ENCODE measurements around the gene EEF2K.

Gene EEF2K

DNA sequence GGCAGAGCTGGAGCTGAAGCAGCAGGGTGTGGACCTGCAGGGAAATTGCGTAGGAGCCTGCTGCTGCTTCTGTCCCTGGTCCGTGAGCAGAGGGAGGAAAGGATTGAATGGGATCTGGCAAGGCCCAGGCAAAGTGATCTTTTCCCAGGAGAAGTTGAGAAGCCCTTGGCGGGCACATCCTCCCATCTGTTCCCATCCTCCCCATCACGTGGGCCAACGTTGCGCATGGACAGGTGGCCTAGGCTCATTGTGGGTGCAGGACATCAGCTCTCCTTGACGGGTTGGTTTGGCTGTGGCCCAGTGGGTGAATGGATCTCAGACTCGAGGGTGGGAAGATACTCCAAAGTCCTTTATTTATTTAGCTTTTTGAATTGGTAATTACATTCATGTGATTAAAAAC is 61.7 kb downstream of the EEF2K start:
- Histone ChIP-seq H3K36me3 (ENCODE audit: control insufficient read depth, insufficient read depth, low read length) (peaks cover 13% of the 10 kb centered on the region), H3K4me3 (ENCODE audit: low read length) (no peak overlapping the region), H3K9me3 (ENCODE audit: control insufficient read depth, low read length) (no peaks in the 10 kb centered on the region), H3K27me3 (ENCODE audit: control insufficient read depth, insufficient read depth, low read length) (no peaks in the 10 kb centered on the region), H3K4me1 (ENCODE audit: control insufficient read depth, insufficient read depth, low read length) (no peaks in the 10 kb centered on the region), H3K9ac (ENCODE audit: low read length) (no peak overlapping the region)

DNA sequence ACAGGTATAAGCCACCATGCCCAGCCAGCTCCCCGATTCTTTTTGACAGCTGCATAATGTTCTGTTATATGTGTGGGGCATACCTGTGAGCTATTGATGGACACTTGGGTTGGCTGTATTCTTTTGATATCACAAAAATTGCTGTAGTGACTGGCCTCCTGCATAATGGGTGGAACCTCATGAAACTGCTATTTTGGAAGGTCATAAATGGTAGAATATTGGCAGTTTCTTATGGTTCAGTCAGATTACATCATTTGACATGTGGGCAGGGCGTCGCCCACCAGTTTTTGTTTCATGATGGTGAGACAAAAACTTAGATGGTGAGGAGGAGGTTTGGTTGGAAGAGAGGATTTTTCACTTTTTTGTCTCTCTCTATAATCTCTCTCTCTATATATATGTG is 64.4 kb downstream of the EEF2K start:
- Histone ChIP-seq H3K4me1 (ENCODE audit: control insufficient read depth, insufficient read depth, low read length) (no peaks in the 10 kb centered on the region), H3K4me3 (ENCODE audit: low read length) (no peak overlapping the region), H3K9ac (ENCODE audit: low read length) (no peak overlapping the region), H3K27me3 (ENCODE audit: control insufficient read depth, insufficient read depth, low read length) (no peaks in the 10 kb centered on the region), H3K9me3 (ENCODE audit: control insufficient read depth, low read length) (no peaks in the 10 kb centered on the region), H3K36me3 (ENCODE audit: control insufficient read depth, insufficient read depth, low read length) (peaks cover 14% of the 10 kb centered on the region)

DNA sequence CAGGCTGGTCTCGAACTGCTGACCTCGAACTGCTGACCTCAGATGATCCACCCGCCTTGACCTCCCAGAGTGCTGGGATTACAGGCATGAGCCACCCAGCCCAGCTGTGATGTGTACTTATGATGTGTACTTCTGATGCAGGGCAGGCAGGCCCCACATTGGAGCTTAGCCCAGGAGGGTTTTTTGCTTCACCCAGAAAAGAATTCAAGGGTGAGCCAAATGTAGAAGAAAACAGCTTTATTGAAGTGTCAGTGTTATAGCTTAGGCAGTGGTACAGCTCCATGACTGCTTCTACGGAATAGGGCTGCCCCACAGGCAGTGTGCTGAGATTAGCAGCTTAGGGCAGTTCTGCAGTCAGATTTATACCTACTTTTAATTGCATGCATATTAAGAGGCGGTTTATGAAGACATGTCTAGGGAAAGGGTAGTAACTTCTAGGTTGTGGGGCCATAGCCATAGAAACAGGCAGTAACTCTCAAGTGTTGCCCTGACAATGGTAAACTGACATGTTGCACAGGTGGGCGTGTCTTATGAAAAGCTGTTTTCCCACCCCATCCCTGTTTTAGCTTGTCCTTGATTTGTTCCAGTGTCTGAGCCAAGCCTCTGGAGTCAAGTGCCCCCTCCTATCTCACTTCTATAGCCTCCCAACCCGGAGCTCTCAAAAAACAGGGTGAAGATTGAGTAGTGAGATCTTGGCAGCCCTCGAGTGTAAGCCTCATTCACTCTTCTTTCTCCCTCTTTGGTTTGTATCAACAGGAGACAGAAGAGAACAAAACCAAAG is 67.0 kb downstream of the EEF2K start:
- Histone ChIP-seq H3K36me3 (ENCODE audit: control insufficient read depth, insufficient read depth, low read length) (peaks cover 9% of the 10 kb centered on the region), H3K27me3 (ENCODE audit: control insufficient read depth, insufficient read depth, low read length) (no peaks in the 10 kb centered on the region), H3K4me3 (ENCODE audit: low read length) (no peak overlapping the region), H3K9ac (ENCODE audit: low read length) (no peak overlapping the region), H3K4me1 (ENCODE audit: control insufficient read depth, insufficient read depth, low read length) (peaks cover 11% of the 10 kb centered on the region), H3K9me3 (ENCODE audit: control insufficient read depth, low read length) (no peaks in the 10 kb centered on the region)

DNA sequence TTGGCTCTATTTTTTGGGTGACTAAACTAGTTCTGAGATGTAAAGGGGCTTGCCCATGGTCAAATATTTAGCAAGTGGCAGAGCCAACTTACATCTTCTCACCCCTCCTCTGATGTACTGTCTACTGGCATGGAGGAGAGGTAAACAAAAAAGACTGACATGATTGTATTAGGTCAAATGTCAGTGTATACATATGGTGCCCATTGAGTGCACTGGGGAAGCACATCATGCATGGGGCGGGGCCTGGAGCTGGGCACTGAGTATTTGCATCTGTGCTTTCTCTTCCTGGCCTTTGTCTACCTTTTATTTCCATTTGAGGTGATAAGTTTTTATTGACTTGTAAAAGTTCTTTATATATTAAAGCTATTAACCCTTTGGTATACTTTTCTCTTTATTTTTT is 68.8 kb downstream of the EEF2K start:
- no peaks in the 10 kb centered on the region for H3K27me3 ChIP-seq (ENCODE audit: control insufficient read depth, insufficient read depth, low read length)
- peaks cover 9% of the 10 kb centered on the region for H3K36me3 ChIP-seq (ENCODE audit: control insufficient read depth, insufficient read depth, low read length)
- no peak overlapping the region for H3K4me3 ChIP-seq (ENCODE audit: low read length)

DNA sequence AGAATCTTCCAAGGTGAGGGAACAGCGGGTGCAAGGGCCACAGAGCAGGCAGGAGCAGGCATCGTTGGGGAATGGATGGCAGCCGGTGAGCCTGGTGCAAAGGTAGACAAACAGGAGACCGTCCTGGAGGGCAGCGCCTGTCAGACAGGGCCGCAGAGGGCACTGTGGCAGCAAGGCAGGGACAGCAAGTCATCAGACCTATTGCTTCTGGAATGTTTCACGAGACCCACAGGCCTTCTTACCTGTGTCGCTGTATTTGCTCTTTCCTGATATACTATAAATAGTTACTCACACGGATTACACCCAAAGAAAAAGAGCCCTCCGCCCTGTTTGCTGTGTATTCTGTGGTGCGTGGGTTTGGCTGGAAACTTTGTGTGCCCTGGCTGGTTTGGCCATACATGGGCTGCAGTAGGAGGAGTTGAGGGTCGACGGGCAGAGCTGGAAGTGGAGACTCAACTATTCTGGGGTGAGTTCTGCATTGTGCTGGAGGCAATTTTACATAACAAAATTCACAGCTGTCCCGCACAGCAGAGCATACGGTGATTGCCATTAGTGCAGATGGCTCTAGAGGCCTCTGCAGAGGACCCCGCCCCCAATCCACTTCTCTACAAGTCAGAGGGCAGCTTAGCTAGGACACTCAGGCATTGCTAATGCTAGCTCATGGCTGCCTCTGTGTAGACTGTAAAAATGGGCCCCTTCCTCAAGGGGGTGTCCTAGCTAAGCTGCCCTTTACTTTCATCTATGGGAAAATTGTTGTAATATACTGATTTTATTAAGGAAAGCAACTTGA is 72.6 kb downstream of the EEF2K start:
- no peak overlapping the region for H3K4me3 ChIP-seq (ENCODE audit: low read length)
- H3K36me3 ChIP-seq (ENCODE audit: control insufficient read depth, insufficient read depth, low read length): peaks cover 4% of the 10 kb centered on the region
- no peaks in the 10 kb centered on the region for H3K9me3 ChIP-seq (ENCODE audit: control insufficient read depth, low read length)

More for the DNA sequence above, 68.8 kb downstream of the EEF2K start:
- Histone ChIP-seq H3K4me1 (ENCODE audit: control insufficient read depth, insufficient read depth, low read length) (peaks cover 22% of the 10 kb centered on the region), H3K9me3 (ENCODE audit: control insufficient read depth, low read length) (no peaks in the 10 kb centered on the region), H3K9ac (ENCODE audit: low read length) (no peak overlapping the region)

DNA sequence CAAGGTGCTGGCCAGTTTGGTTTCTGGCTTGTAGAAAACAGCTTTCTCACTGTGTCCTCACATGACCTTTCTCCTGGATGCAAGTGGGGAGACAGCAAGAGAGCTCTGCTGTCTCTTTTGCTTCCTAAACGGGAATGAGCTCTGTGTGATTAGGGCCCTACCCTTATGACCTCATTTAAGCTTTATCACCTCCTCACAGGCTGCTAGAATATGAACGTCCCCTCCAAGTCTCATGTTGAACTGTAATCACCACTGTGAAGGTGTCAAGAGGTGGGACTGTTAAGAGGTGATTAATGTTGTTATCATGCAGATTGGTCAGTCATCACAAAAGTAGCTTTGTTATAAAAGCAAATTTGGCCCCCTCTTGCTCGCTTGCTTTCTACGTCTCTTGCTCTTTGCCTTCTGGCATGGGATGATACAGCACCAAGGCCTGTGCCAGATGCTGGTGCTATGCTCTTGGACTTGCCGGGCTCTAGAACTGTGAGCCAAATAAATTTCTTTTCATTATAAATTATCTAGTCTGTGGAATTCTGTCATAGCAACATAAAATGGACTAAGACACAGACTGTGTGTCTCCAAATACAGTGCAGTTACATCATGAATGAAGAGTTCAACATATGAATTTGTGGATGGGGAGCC is 76.3 kb downstream of the EEF2K start:
- H3K9me3 ChIP-seq (ENCODE audit: control insufficient read depth, low read length): no peaks in the 10 kb centered on the region
- H3K9ac ChIP-seq (ENCODE audit: low read length): no peak overlapping the region
- H3K4me1 ChIP-seq (ENCODE audit: control insufficient read depth, insufficient read depth, low read length): peaks cover 18% of the 10 kb centered on the region
- H3K4me3 ChIP-seq (ENCODE audit: low read length): no peak overlapping the region
- peaks cover 4% of the 10 kb centered on the region for H3K36me3 ChIP-seq (ENCODE audit: control insufficient read depth, insufficient read depth, low read length)
- H3K27me3 ChIP-seq (ENCODE audit: control insufficient read depth, insufficient read depth, low read length): no peaks in the 10 kb centered on the region

More for the DNA sequence above, 72.6 kb downstream of the EEF2K start:
- no peaks in the 10 kb centered on the region for H3K27me3 ChIP-seq (ENCODE audit: control insufficient read depth, insufficient read depth, low read length)
- peak overlapping the region; percentile 10 for H3K9ac ChIP-seq (ENCODE audit: low read length)
- H3K4me1 ChIP-seq (ENCODE audit: control insufficient read depth, insufficient read depth, low read length): peaks cover 22% of the 10 kb centered on the region

DNA sequence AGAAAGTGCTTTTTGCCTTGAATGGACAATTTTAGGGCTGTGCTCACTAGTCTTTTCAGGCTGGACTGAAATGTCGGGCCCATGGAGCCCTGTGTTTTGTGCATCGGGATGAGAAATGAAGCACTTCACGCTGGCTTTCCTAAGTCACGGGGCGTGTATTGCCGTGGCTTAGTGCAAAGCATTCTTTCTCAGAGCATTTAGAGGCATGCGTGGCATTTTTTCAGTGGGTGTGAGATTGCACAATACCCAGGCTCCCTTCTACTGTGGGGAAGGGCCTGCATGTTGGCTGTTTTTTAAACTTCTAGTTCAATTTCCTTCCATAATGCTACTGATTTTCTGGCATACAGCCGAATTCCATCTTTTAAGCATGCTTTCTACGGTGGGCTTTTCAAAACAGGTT is 78.6 kb downstream of the EEF2K start:
- Histone ChIP-seq H3K9ac (ENCODE audit: low read length) (no peak overlapping the region), H3K4me3 (ENCODE audit: low read length) (no peak overlapping the region), H3K36me3 (ENCODE audit: control insufficient read depth, insufficient read depth, low read length) (peaks cover 4% of the 10 kb centered on the region), H3K9me3 (ENCODE audit: control insufficient read depth, low read length) (no peaks in the 10 kb centered on the region), H3K27me3 (ENCODE audit: control insufficient read depth, insufficient read depth, low read length) (no peaks in the 10 kb centered on the region), H3K4me1 (ENCODE audit: control insufficient read depth, insufficient read depth, low read length) (no peaks in the 10 kb centered on the region)

DNA sequence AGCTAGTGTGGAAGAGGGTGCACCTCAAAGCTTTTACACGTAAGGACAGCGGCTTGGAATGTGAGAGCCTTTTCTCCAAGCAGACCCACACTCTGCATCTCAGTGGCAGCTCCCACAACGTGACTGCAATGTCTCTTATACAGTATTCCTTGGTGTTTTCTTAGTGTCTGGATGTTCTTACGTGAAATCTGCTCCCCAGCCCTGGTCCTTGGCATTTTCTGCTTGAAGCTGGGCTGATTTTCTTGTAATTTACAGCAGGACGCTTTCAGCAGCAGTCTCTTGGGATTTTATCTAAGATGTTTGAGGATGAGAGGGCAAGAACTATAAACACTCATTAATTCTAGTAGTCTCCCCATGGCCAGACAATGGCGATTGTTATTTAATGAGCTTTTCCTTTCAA is 79.0 kb downstream of the EEF2K start:
- Histone ChIP-seq H3K9me3 (ENCODE audit: control insufficient read depth, low read length) (no peaks in the 10 kb centered on the region), H3K4me1 (ENCODE audit: control insufficient read depth, insufficient read depth, low read length) (no peaks in the 10 kb centered on the region), H3K9ac (ENCODE audit: low read length) (no peak overlapping the region), H3K36me3 (ENCODE audit: control insufficient read depth, insufficient read depth, low read length) (peaks cover 4% of the 10 kb centered on the region), H3K27me3 (ENCODE audit: control insufficient read depth, insufficient read depth, low read length) (no peaks in the 10 kb centered on the region), H3K4me3 (ENCODE audit: low read length) (no peak overlapping the region)

DNA sequence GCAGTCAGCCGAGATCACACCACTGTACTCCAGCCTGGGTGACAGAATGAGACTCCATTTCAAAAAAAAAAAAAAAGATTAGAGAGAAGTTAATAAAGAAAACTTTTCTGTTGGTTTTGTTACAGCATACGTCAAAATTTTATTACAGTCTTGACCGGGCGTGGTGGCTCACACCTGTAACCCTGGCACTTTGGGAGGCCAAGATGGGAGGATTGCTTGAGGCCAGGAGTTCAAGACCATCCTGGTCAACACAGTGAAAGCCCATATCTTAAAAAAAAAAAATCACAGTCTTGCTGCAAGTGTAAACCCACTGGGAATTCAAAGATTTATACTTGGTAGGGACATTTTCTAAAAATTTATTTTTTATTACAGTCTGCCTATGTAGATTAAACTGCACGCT is 84.9 kb downstream of the EEF2K start:
- Histone ChIP-seq H3K4me3 (ENCODE audit: low read length) (no peak overlapping the region), H3K36me3 (ENCODE audit: control insufficient read depth, insufficient read depth, low read length) (no peaks in the 10 kb centered on the region), H3K27me3 (ENCODE audit: control insufficient read depth, insufficient read depth, low read length) (no peaks in the 10 kb centered on the region), H3K9me3 (ENCODE audit: control insufficient read depth, low read length) (no peaks in the 10 kb centered on the region), H3K4me1 (ENCODE audit: control insufficient read depth, insufficient read depth, low read length) (no peaks in the 10 kb centered on the region), H3K9ac (ENCODE audit: low read length) (no peak overlapping the region)

DNA sequence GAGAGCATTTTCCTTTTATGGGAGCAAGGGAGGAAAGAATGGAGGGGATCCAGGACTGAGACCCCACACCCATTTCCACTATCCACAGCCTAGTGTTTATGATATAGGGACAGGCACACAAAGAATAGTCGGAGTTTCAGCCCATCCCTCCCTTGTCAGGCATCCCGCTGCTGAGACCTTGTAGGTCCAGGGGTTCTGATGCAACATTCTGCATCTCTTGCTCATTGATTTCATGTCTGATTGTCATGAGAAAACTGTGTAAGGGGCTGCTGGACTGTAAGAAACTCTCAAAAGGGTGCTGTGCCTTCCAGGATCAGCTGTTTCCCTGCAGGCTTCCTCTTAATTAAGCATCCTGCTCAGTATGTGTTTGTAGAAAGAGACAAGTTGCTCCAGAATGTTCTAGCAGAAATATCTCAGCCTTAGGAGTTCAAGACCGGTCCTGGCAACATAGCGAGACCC is 85.8 kb downstream of the EEF2K start:
- Histone ChIP-seq H3K9ac (ENCODE audit: low read length) (no peak overlapping the region), H3K9me3 (ENCODE audit: control insufficient read depth, low read length) (no peaks in the 10 kb centered on the region), H3K36me3 (ENCODE audit: control insufficient read depth, insufficient read depth, low read length) (no peaks in the 10 kb centered on the region), H3K27me3 (ENCODE audit: control insufficient read depth, insufficient read depth, low read length) (no peaks in the 10 kb centered on the region), H3K4me3 (ENCODE audit: low read length) (no peak overlapping the region), H3K4me1 (ENCODE audit: control insufficient read depth, insufficient read depth, low read length) (no peaks in the 10 kb centered on the region)

DNA sequence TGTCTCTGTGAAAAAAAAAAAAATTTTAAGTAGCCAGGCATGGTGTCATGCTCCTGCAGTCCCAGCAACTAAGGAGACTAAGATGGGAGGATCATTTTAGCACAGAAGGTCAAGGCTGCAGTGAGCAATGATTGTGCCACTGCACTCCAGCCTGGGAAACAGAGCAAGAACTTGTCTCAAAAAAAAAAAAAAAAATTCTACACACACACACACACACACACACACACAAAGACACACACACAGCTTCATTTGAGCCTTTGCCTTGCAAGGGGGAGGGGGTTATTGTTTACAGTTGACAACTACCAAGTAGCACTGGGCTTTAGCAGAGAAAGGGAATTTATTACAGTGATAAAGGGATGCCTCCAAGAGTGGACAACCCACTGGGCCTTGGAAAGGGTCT is 86.2 kb downstream of the EEF2K start:
- no peak overlapping the region for H3K9ac ChIP-seq (ENCODE audit: low read length)
- H3K4me3 ChIP-seq (ENCODE audit: low read length): no peak overlapping the region
- H3K27me3 ChIP-seq (ENCODE audit: control insufficient read depth, insufficient read depth, low read length): no peaks in the 10 kb centered on the region
- H3K36me3 ChIP-seq (ENCODE audit: control insufficient read depth, insufficient read depth, low read length): no peaks in the 10 kb centered on the region
- no peaks in the 10 kb centered on the region for H3K4me1 ChIP-seq (ENCODE audit: control insufficient read depth, insufficient read depth, low read length)
- no peaks in the 10 kb centered on the region for H3K9me3 ChIP-seq (ENCODE audit: control insufficient read depth, low read length)

All from mucosa of stomach (tissue), 1 donor.